Prostate gland (tissue), 2 donors: ENCODE results near the gene AKAP8.

Source experiments
- CTCF ChIP-seq, 4 experiments: fragments of 200-600 bp in 2 of 4; fragments of 450-650 bp in 2 of 4; sonication (generic) in 2 of 4; IDR thresholded peaks; 1 replicate in 3 of 4; 2 replicates in 1 of 4; pipeline ENCODE4 v1.5.1; 2016 to 2019; ENCODE audit warnings: antibody characterized with exemption in 4 of 4, mild to moderate bottlenecking in 2 of 4, moderate library complexity in 2 of 4
- POLR2A ChIP-seq: fragments of 450-650 bp; IDR thresholded peaks from one replicate; pipeline ENCODE4 v1.6.1; 2016; ENCODE audit warnings: antibody characterized with exemption, mild to moderate bottlenecking
- POLR2AphosphoS5 ChIP-seq: sonication (generic); formaldehyde crosslinking; IDR thresholded peaks from one replicate; pipeline ENCODE4 v1.6.1; 2017; ENCODE audit warnings: antibody characterized with exemption

DNA sequence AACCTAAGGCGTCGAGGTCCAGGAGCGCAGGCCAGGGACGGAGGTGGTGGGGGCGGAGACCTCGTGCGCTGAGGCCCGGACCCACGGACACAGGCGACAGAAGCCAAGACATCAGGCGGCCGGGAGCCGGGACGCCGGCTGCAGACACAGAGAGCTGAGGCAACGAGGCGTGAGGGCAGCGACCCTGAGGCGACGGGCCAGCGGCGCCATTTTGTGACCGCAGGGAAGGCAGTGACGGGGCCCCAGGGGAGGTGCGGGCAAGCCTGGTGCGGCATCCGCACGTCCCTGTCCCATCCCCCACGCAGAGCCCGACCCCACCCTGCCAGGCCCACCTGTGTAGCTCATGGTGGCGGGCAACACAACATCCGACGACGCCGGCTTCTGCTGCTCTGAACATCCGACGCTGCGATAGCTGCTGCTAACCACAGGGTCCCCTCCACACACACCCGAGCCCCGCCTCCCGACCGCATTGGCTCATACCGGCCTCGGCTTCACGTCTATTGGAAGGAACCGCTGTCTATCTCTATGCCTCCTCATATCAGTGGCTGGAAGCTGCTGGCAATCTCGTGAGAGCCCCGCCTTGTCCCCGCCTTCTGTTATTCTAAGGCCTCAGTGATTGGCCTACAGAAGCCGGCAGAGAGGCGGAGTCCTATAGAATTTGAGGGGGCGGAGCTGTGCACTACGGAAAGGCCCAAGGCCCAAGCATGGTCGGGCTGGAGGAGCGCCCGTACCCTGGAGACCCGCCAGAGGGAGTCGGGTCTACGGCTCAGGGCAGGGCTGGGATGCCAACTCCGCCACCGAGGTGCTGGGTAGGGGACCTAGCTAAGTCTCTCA, 39.2 kb upstream of the AKAP8 start, which contains the start of gene AKAP8L:
- peak in 2 of 4 experiments; percentile 73 to 76 for TF ChIP-seq CTCF (IDR thresholded peaks at IDR 0.05)
- TF ChIP-seq POLR2AphosphoS5, result peak; percentile 97
- peak; percentile 83 for TF ChIP-seq POLR2A
